Sciatic nerve (tissue), 2 donors: ENCODE data around the gene SNRPD2. TPM values are rescaled to one million over a fixed set of nuclear protein-coding genes. Genes with fewer than 3 reads are reported as not detected.

Experiments used
- ATAC-seq: fragments of 200-7000 bp; cut with Tn5 transposase; one replicate; pipeline ENCODE4 v1.9.1; 2020; ENCODE audit warnings: mild to moderate bottlenecking, moderate library complexity
- DNase-seq: peaks from one replicate; pipeline ENCODE4 v3.0.0-alpha.2; 2020; ENCODE audit warnings: low spot score
- intact Hi-C: fragments of 100-400 bp; cut with DNase I; formaldehyde crosslinking; loops from one replicate; pipeline ENCODE4 v1.14.2; 2022
- microRNA-seq: library from miRNA; unstranded; fragments of <30 nt; microRNA quantifications from one replicate; pipeline ENCODE4 v1.2.0, GENCODE V29; 2020
- total RNA-seq: library from RNA; stranded (reverse); fragmentation: NEBNext Ultra II Directional; extraction: Animal tissue kit (Norgen Biotek cat#: 25700); gene quantifications from one replicate; pipeline ENCODE4 v1.2.1, GENCODE V29; 2021
- donor health status: DM: no; HTN: no; CAD: no.
- donor health status: DM: no; HTN: no; CAD: no.

Gene SNRPD2
- total RNA-seq, 1 donor from 2014 or later: 209 TPM

- intact Hi-C loops: no loop called here
- ATAC-seq: peak; percentile 41
- peak; percentile 67 for DNase-seq
Observed at GRCh38 chr19:45638930-45639729, 52.6 kb downstream of the SNRPD2 start, which contains the start of gene EML2. EML2 (minus strand) TSS chr19:45639397; CDS start chr19:45639376, 21 bp downstream.

- DNase-seq: no peak
- ATAC-seq: no peak
- intact Hi-C loops: no loop called here
Observed at GRCh38 chr19:45637890-45638667, 53.7 kb downstream of the SNRPD2 start.

Small RNA genes lying within 50 kb of the gene (microRNA-seq; reads per million reads assigned to microRNA genes)
- 72.0 reads per million, percentile 53 among the genes with 10 or more reads in this experiment for gene MIR330
- not detected for gene MIR642A
- not detected for gene MIR642B

Other genes with a start within 250 kb of the SNRPD2 start
- 3.7 TPM for gene FOSB, start 224.0 kb downstream of the SNRPD2 start, total RNA-seq
- 4.0 TPM for gene RTN2, start 194.9 kb downstream of the SNRPD2 start, total RNA-seq
- gene PPM1N, start 193.5 kb downstream of the SNRPD2 start, total RNA-seq: 1.8 TPM
- gene VASP, start 184.5 kb downstream of the SNRPD2 start, total RNA-seq: 72.1 TPM
- gene OPA3, start 107.2 kb downstream of the SNRPD2 start, total RNA-seq: 10.7 TPM
- gene GPR4, start 89.7 kb downstream of the SNRPD2 start, total RNA-seq: 29.7 TPM
- gene EML2, start 52.6 kb downstream of the SNRPD2 start, total RNA-seq: 43.3 TPM
- 5.0 TPM for gene GIPR, start 23.7 kb downstream of the SNRPD2 start, total RNA-seq
- 10.9 TPM for gene QPCTL, start 713 bp upstream of the SNRPD2 start, total RNA-seq
- gene FBXO46, start 38.9 kb upstream of the SNRPD2 start, total RNA-seq: 23.6 TPM
- not detected for gene MEIOSIN, start 41.5 kb upstream of the SNRPD2 start, total RNA-seq
- 26.3 TPM for gene SIX5, start 77.3 kb upstream of the SNRPD2 start, total RNA-seq
- gene DMPK, start 90.5 kb upstream of the SNRPD2 start, total RNA-seq: 77.9 TPM
- gene DMWD, start 100.9 kb upstream of the SNRPD2 start, total RNA-seq: 57.4 TPM
- gene RSPH6A, start 123.4 kb upstream of the SNRPD2 start, total RNA-seq: 0.18 TPM
- gene SYMPK, start 171.2 kb upstream of the SNRPD2 start, total RNA-seq: 60.9 TPM
- not detected for gene FOXA3, start 172.4 kb upstream of the SNRPD2 start, total RNA-seq
- gene IRF2BP1, start 194.2 kb upstream of the SNRPD2 start, total RNA-seq: 21.0 TPM
- 8.6 TPM for gene MYPOP, start 210.7 kb upstream of the SNRPD2 start, total RNA-seq
- not detected for gene NANOS2, start 222.8 kb upstream of the SNRPD2 start, total RNA-seq